PC-3 (cell line): Measurements from ENCODE around the gene MAGI2. TPM values are rescaled to one million over a fixed set of nuclear protein-coding genes. Genes with fewer than 3 reads are reported as not detected.

Experiments used
- ATAC-seq: fragments of 200-7000 bp; cut with Tn5 transposase; 2 replicates; pipeline ENCODE4 v1.9.1; 2020; ENCODE audit warnings: mild to moderate bottlenecking, moderate library complexity
- BruUV-seq: library from RNA; stranded (reverse); fragments of 400-500 nt; replicated peaks from 2 replicates; lab custom pipeline; 2021; lab: Mats Ljungman, UMichigan
- CTCF ChIA-PET: fragments of 300-600 bp; sonication (Branson Sonifier 250); formaldehyde crosslinking; loops from one replicate; lab custom pipeline; 2022; ENCODE audit warnings: antibody characterized with exemption; lab: Charles Lee
- POLR2A ChIA-PET: fragments of 300-600 bp; sonication (Branson Sonifier 250); formaldehyde crosslinking; loops from one replicate; lab custom pipeline; 2022; ENCODE audit warnings: antibody characterized with exemption; ENCODE audit not compliant: unreplicated experiment; lab: Charles Lee
- DNase-seq: peaks from one replicate; pipeline ENCODE4 v3.0.0-alpha.2; 2015
- H2AFZ ChIP-seq: fragments of 300-600 bp; sonication (generic); 2 replicates; pipeline ENCODE4 v1.6.0; 2016; ENCODE audit warnings: antibody characterized with exemption, low read length
- H3F3A ChIP-seq: fragments of 300-600 bp; sonication (generic); one replicate; pipeline ENCODE4 v1.6.0; 2017; ENCODE audit warnings: antibody characterized with exemption, low read length, control low read depth, mild to moderate bottlenecking; ENCODE audit not compliant: unreplicated experiment
- H3K27ac ChIP-seq: fragments of 300-600 bp; sonication (generic); 2 replicates; pipeline ENCODE4 v1.5.1; 2016; ENCODE audit warnings: mild to moderate bottlenecking, low read length
- H3K27me3 ChIP-seq: fragments of 300-600 bp; sonication (generic); 2 replicates; pipeline ENCODE4 v1.6.1; 2016; ENCODE audit warnings: low read length, mixed read lengths
- H3K36me3 ChIP-seq: fragments of 300-600 bp; sonication (generic); 2 replicates; pipeline ENCODE4 v1.6.1; 2016; ENCODE audit warnings: low read depth, mixed run types, low read length, mixed read lengths
- H3K4me1 ChIP-seq: fragments of 300-600 bp; sonication (generic); 2 replicates; pipeline ENCODE4 v1.5.1; 2016; ENCODE audit warnings: low read length; ENCODE audit not compliant: insufficient read depth
- H3K4me2 ChIP-seq: fragments of 300-600 bp; sonication (generic); 2 replicates; pipeline ENCODE4 v1.6.0; 2016; ENCODE audit warnings: low read length
- H3K4me3 ChIP-seq: fragments of 300-600 bp; sonication (generic); 2 replicates; pipeline ENCODE4 v1.5.1; 2016; ENCODE audit warnings: mild to moderate bottlenecking, low read length, mixed read lengths
- H3K79me2 ChIP-seq: fragments of 300-600 bp; sonication (generic); 2 replicates; pipeline ENCODE4 v1.6.1; 2017; ENCODE audit warnings: low read length, mixed read lengths
- H3K9ac ChIP-seq: fragments of 300-600 bp; sonication (generic); 2 replicates; pipeline ENCODE4 v1.6.0; 2016; ENCODE audit warnings: mild to moderate bottlenecking, low read length
- H3K9me2 ChIP-seq: fragments of 300-600 bp; sonication (generic); replicated peaks from 2 replicates; pipeline ENCODE4 v1.6.1; 2016; ENCODE audit warnings: mixed run types, low read length, mixed read lengths
- H3K9me3 ChIP-seq: fragments of 300-600 bp; sonication (generic); 2 replicates; pipeline ENCODE4 v1.6.1; 2016; ENCODE audit warnings: low read length, mixed read lengths
- H4K20me1 ChIP-seq: fragments of 300-600 bp; sonication (generic); 2 replicates; pipeline ENCODE4 v1.6.1; 2016; ENCODE audit warnings: low read length, mixed read lengths
- CTCF ChIP-seq: fragments of 300-600 bp; sonication (generic); conservative IDR thresholded peaks from 2 replicates; pipeline ENCODE4 v1.5.1; 2017; ENCODE audit warnings: antibody characterized with exemption, low read depth, mild to moderate bottlenecking, low read length
- EZH2 ChIP-seq: fragments of 300-600 bp; sonication (generic); IDR thresholded peaks from one replicate; pipeline ENCODE4 v1.6.1; 2017; ENCODE audit warnings: antibody characterized with exemption, mild to moderate bottlenecking, low read length; ENCODE audit not compliant: unreplicated experiment
- EZH2phosphoT487 ChIP-seq: fragments of 300-600 bp; sonication (generic); IDR thresholded peaks from 2 replicates; pipeline ENCODE4 v1.6.1; 2018; ENCODE audit warnings: mild to moderate bottlenecking, antibody characterized with exemption, low read length, borderline replicate concordance
- intact Hi-C: fragments of 100-400 bp; cut with micrococcal nuclease; formaldehyde crosslinking; loops from 2 replicates; pipeline ENCODE4 v1.9.0; 2023
- total RNA-seq: library from RNA; depleted of rRNA; stranded (reverse); fragments of >200 nt; gene quantifications from 2 replicates; pipeline ENCODE4 v1.2.3, GENCODE V29; 2014

Gene MAGI2
- total RNA-seq, 1 experiment from 2014 or later: not detected

- DNase-seq (no peak), ATAC-seq (no peak)
- Histone ChIP-seq H3K27me3 (no peaks in the 10 kb centered on the region), H3K9me2 (no peaks in the 10 kb centered on the region), H2AFZ (no peak overlapping the region), H3K4me3 (no peak overlapping the region), H4K20me1 (no peaks in the 10 kb centered on the region), H3K9me3 (no peaks in the 10 kb centered on the region), H3K9ac (no peak overlapping the region), H3K79me2 (no peaks in the 10 kb centered on the region), H3F3A (no peaks in the 10 kb centered on the region), H3K4me2 (peak overlapping the region; percentile 33), H3K4me1 (peaks cover 21% of the 10 kb centered on the region), H3K27ac (peak overlapping the region; percentile 42), H3K36me3 (no peaks in the 10 kb centered on the region)
- ChIA-PET POLR2A (no interaction called here), CTCF (no interaction called here)
- no TSS peak for BruUV-seq
- intact Hi-C loops: no loop called here
- TF ChIP-seq EZH2phosphoT487 (no peak), CTCF (no peak), EZH2 (no peak)
Measured at GRCh38 chr7:79091011-79091410, 362.5 kb downstream of the MAGI2 start.

- H3K4me1 ChIP-seq: peaks cover 16% of the 10 kb centered on the region
- H3F3A ChIP-seq: no peaks in the 10 kb centered on the region
- H3K27ac ChIP-seq: peak overlapping the region; percentile 42
- H3K27me3 ChIP-seq: no peaks in the 10 kb centered on the region
- POLR2A ChIA-PET: interaction anchor here (0.6 to 0.7 kb wide), 2 partner anchors 121 to 131 kb away, joined by 3 read pairs; no protein-coding TSS in a partner anchor
- no peaks in the 10 kb centered on the region for H4K20me1 ChIP-seq
- no peaks in the 10 kb centered on the region for H3K9me3 ChIP-seq
- peak overlapping the region; percentile 33 for H3K4me2 ChIP-seq
- H3K9ac ChIP-seq: no peak overlapping the region
- no peaks in the 10 kb centered on the region for H3K9me2 ChIP-seq
- H3K36me3 ChIP-seq: no peaks in the 10 kb centered on the region
- DNase-seq: peak; percentile 59
- peak; percentile 89 for ATAC-seq
- no peak overlapping the region for H3K4me3 ChIP-seq
- BruUV-seq: no TSS peak
- intact Hi-C loops: no loop called here
- no peaks in the 10 kb centered on the region for H3K79me2 ChIP-seq
- CTCF ChIA-PET: no interaction called here
- TF ChIP-seq CTCF: no peak
- no peak for TF ChIP-seq EZH2
- no peak for TF ChIP-seq EZH2phosphoT487
- H2AFZ ChIP-seq: no peak overlapping the region
Measured at GRCh38 chr7:79090543-79090942, 362.9 kb downstream of the MAGI2 start.

GRCh38 chr7:79084423-79084822 is 369.0 kb downstream of the MAGI2 start:
- Histone ChIP-seq H2AFZ (no peak overlapping the region), H3F3A (no peaks in the 10 kb centered on the region), H3K4me3 (no peak overlapping the region), H3K36me3 (no peaks in the 10 kb centered on the region), H3K27ac (no peak overlapping the region), H3K27me3 (no peaks in the 10 kb centered on the region), H3K4me2 (no peak overlapping the region), H3K79me2 (no peaks in the 10 kb centered on the region), H3K4me1 (peaks cover 12% of the 10 kb centered on the region), H4K20me1 (no peaks in the 10 kb centered on the region), H3K9ac (no peak overlapping the region), H3K9me2 (no peaks in the 10 kb centered on the region), H3K9me3 (no peaks in the 10 kb centered on the region)
- CTCF ChIA-PET: no interaction called here
- DNase-seq: peak; percentile 54
- TF ChIP-seq EZH2phosphoT487 (no peak), EZH2 (no peak), CTCF (no peak)
- POLR2A ChIA-PET: no interaction called here
- intact Hi-C loops: loop anchor here (1.0 to 5.0 kb wide), 3 partner anchors 12 to 125 kb away; no protein-coding TSS in a partner anchor
- peak; percentile 89 for ATAC-seq
- no TSS peak for BruUV-seq
